Spleen (tissue), 7 donors: ENCODE data around the gene SEMA7A.

Source experiments
- CTCF ChIP-seq, 11 experiments: fragments of 200-600 bp in 7 of 11; fragments of 450-650 bp in 4 of 11; sonication (generic) in 4 of 11; IDR thresholded peaks in 8 of 11; conservative IDR thresholded peaks in 3 of 11; 1 replicate in 7 of 11; 2 replicates in 4 of 11; pipeline versions ENCODE4 v1.4.0 to v1.8.0; 2016 to 2021; ENCODE audit warnings: antibody characterized with exemption in 11 of 11, inconsistent platforms in 4 of 11, mild to moderate bottlenecking in 1 of 11
- POLR2A ChIP-seq, 3 donors: fragments of 450-650 bp; IDR thresholded peaks; one replicate each; pipeline ENCODE4 v1.5.1; 2017; ENCODE audit warnings: antibody characterized with exemption in 3 of 3, mild to moderate bottlenecking in 1 of 3
- POLR2AphosphoS5 ChIP-seq, 3 donors: sonication (generic); formaldehyde crosslinking; IDR thresholded peaks; one replicate each; pipeline ENCODE4 v1.5.1; 2017; ENCODE audit warnings: antibody characterized with exemption in 3 of 3
- donor health status: DM: no; HTN: no; CAD: no; lungs with moderate emphysema.
- donor health status: DM: no; HTN: no; CAD: no.
- donor health status: DM: no; HTN: no; CAD: no.

- TF ChIP-seq CTCF (IDR thresholded peaks at IDR 0.05 in 8 of 11, conservative IDR thresholded peaks at IDR 0.05 in 3 of 11) (no peak), POLR2AphosphoS5 (IDR thresholded peaks at IDR 0.05) (peak; percentile 22 to 67 (median 61)), POLR2A (IDR thresholded peaks at IDR 0.05) (no peak)
Observed at GRCh38 chr15:74406992-74407705, 26.6 kb downstream of the SEMA7A start.
